Panc1 (cell line): Measurements from ENCODE around the gene ETNK1.

ENCODE experiments used
- CTCF ChIP-seq: fragments of 450-650 bp; IDR thresholded peaks from 2 replicates; pipeline ENCODE4 v1.5.1; 2017; ENCODE audit warnings: mild to moderate bottlenecking
- POLR2AphosphoS5 ChIP-seq: IDR thresholded peaks from 2 replicates; pipeline ENCODE4 v1.6.1; 2012; ENCODE audit warnings: mild to moderate bottlenecking, low read depth, low read length, moderate library complexity

- TF ChIP-seq CTCF (no peak), POLR2AphosphoS5 (no peak)
These were observed 32.6 kb downstream of the ETNK1 start for GRCh38 chr12:22657538-22657937.
